HUES6 (cell line): Measurements from ENCODE around the gene TMEM54.
"Not testable (repeated sequence)": the region's sequence is repeated elsewhere in the genome, so short reads cannot be mapped to it uniquely, and the experiment has no call there.

ENCODE experiments used
- H3K27ac ChIP-seq: 2 replicates; pipeline ENCODE4 v1.7.0; 2013; ENCODE audit warnings: low read depth, mild to moderate bottlenecking, low read length, inconsistent platforms
- H3K27me3 ChIP-seq: 2 replicates; pipeline ENCODE4 v1.6.1; 2013; ENCODE audit warnings: low read length; ENCODE audit not compliant: control insufficient read depth, insufficient read depth
- H3K36me3 ChIP-seq: 2 replicates; pipeline ENCODE4 v1.6.1; 2013; ENCODE audit warnings: low read length; ENCODE audit not compliant: control insufficient read depth, insufficient read depth
- H3K4me1 ChIP-seq: 2 replicates; pipeline ENCODE4 v1.6.1; 2013; ENCODE audit warnings: low read length; ENCODE audit not compliant: control insufficient read depth, insufficient read depth
- H3K4me3 ChIP-seq: 2 replicates; pipeline ENCODE4 v1.5.1; 2013; ENCODE audit warnings: low read depth, low read length
- H3K9ac ChIP-seq: one replicate; pipeline ENCODE4 v1.6.1; 2013; ENCODE audit warnings: mild to moderate bottlenecking, low read length
- H3K9me3 ChIP-seq: 2 replicates; pipeline ENCODE4 v1.6.1; 2013; ENCODE audit warnings: low read depth, low read length; ENCODE audit not compliant: control insufficient read depth, insufficient read depth

The TMEM54 gene

DNA sequence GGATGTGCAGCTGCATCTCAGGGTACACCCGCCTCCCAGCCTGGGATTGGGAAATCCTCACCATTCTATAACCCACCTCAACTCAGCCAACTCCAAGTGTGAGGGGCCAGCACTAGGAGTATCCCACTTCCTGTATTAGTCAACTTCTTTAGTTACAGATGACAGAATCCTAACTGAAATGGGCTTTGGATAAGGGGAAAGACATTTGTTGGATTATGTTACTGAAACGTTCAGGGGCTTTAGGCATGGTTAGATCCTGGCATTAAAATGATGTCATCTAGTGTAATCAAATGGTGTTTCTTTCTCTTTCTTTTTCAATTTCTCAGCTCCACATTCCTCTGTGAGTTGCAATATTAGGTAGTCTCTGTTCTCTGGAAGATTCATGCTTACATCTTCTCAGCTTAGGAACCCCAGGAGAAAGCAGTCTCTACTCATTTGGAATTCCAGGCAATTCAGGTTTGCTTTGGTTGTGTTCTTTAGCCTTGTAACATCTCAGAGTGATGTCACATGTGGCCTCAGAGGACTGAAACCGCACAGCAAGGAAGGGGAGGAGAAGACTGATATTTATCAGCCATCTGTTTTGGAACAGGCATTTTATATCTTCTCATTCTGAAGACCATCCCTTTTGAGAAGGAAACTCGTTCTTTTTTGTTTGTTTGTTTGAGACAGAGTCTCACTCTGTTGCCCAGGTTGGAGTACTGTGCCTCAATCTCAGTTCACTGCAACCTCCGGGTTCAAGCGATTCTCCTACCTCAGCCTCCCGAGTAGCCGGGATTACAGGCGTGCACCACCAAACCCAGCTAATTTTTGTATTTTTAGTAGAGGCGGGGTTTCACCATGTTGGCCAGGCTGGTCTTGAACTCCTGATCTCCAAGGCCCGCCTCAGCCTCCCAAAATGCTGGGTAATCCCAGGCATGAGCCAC, 18.9 kb upstream of the TMEM54 start:
- no peaks in the 10 kb centered on the region for H3K36me3 ChIP-seq
- H3K9ac ChIP-seq, result no peak overlapping the region
- H3K9me3 ChIP-seq, result no peaks in the 10 kb centered on the region
- H3K27ac ChIP-seq, result no peak overlapping the region
- H3K4me3 ChIP-seq, result no peak overlapping the region
- peaks cover 28% of the 10 kb centered on the region for H3K27me3 ChIP-seq
- peaks cover 5% of the 10 kb centered on the region for H3K4me1 ChIP-seq

- Histone ChIP-seq H3K36me3 (no peaks in the 10 kb centered on the region), H3K27me3 (peaks cover 10% of the 10 kb centered on the region), H3K9ac (no peak overlapping the region), H3K27ac (no peak overlapping the region), H3K4me3 (no peak overlapping the region), H3K4me1 (no peaks in the 10 kb centered on the region), H3K9me3 (no peaks in the 10 kb centered on the region)
These were observed 17.0 kb upstream of the TMEM54 start for GRCh38 chr1:32918179-32918578.

GRCh38 chr1:32917521-32917920, 16.3 kb upstream of the TMEM54 start:
- H3K27ac ChIP-seq, result no peak overlapping the region
- no peak overlapping the region for H3K9ac ChIP-seq
- H3K4me1 ChIP-seq, result no peaks in the 10 kb centered on the region
- no peak overlapping the region for H3K4me3 ChIP-seq
- no peaks in the 10 kb centered on the region for H3K36me3 ChIP-seq
- H3K27me3 ChIP-seq, result peaks cover 3% of the 10 kb centered on the region; the same call in 1 of the 2 replicates
- H3K9me3 ChIP-seq, result no peaks in the 10 kb centered on the region

DNA sequence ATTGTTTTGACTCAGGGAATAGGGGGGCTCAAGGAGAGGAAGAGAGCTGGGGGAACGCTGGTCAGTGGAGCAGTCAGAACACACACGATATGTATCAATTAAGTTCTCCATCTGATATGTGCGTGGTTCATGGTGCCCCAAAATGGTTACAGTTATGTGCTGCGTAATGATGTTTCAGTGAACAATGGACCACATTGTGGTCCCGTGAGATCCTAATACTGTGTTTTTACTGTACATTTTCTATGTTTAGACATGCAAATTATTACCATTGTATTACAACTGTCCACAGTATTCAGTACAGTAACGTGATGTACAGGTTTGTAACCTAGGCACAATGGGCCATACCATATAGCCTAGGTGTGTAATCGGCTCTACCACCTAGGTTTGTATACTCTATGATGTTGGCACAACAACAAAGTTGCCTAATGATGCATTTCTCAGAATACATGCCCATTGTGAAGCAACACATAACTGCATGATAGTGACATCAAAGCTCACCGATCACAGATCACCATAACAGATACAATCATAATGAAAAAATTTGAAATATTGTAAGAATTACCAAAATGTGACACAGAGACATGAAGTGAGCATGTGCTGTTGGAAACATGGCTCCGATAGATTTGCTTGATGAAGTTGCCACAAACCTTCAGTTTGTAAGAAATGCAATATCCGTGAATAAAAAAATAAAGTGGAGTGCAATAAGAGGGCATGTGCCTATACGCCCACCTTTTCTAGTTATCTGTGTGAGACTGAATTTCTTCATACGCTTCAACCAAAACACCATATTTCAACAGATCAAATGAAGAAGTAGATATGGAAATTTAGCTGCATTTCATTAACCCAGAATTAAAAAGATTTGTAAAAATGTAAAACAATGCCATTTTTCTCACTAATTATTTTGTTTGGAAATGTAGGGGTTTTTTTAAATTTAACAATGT, 14.8 kb upstream of the TMEM54 start:
- H3K36me3 ChIP-seq, result no peaks in the 10 kb centered on the region
- no peaks in the 10 kb centered on the region for H3K9me3 ChIP-seq
- no peak overlapping the region for H3K27ac ChIP-seq
- H3K9ac ChIP-seq, result no peak overlapping the region
- no peaks in the 10 kb centered on the region for H3K4me1 ChIP-seq
- no peak overlapping the region for H3K4me3 ChIP-seq
- no peaks in the 10 kb centered on the region for H3K27me3 ChIP-seq

DNA sequence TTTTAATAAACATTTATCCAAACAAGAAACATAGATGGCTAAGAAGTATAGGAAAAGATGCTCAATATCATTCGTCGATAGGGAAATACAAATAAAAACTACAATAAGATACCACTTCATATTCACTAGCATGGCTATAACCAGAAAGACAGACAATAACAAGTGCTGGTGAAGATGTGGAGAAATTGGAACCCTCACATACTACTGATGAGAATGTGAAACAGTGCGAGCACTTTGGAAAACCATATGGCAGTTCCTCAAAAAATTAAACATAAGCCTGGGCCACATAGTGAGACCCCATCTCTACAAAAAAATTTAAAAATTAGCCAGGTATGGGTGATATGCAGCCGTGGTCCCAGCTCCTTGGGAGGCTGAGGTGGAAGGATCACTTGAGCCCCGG, 9.1 kb upstream of the TMEM54 start:
- Histone ChIP-seq H3K27ac (no peak overlapping the region), H3K4me1 (peaks cover 4% of the 10 kb centered on the region; the same call in 1 of the 2 replicates), H3K9me3 (no peaks in the 10 kb centered on the region), H3K4me3 (no peak overlapping the region), H3K36me3 (no peaks in the 10 kb centered on the region), H3K9ac (no peak overlapping the region), H3K27me3 (no peaks in the 10 kb centered on the region)

GRCh38 chr1:32907435-32907834, 6.2 kb upstream of the TMEM54 start:
- Histone ChIP-seq H3K4me1 (peaks cover 4% of the 10 kb centered on the region; the same call in 1 of the 2 replicates), H3K9ac (no peak overlapping the region), H3K4me3 (no peak overlapping the region), H3K27ac (no peak overlapping the region), H3K9me3 (no peaks in the 10 kb centered on the region), H3K27me3 (peaks cover 10% of the 10 kb centered on the region), H3K36me3 (no peaks in the 10 kb centered on the region)

- H3K4me1 ChIP-seq, result peaks cover 4% of the 10 kb centered on the region; the same call in 1 of the 2 replicates
- peaks cover 17% of the 10 kb centered on the region for H3K27me3 ChIP-seq
- no peaks in the 10 kb centered on the region for H3K36me3 ChIP-seq
- H3K27ac ChIP-seq, result no peak overlapping the region
- no peak overlapping the region for H3K9ac ChIP-seq
- no peak overlapping the region for H3K4me3 ChIP-seq
- no peaks in the 10 kb centered on the region for H3K9me3 ChIP-seq
These were observed 5.5 kb upstream of the TMEM54 start for GRCh38 chr1:32906654-32907053.

GRCh38 chr1:32905588-32905987, 4.4 kb upstream of the TMEM54 start:
- not testable (repeated sequence) for H3K9ac ChIP-seq, H3K9me3 ChIP-seq, H3K27ac ChIP-seq, H3K4me3 ChIP-seq, H3K4me1 ChIP-seq, H3K36me3 ChIP-seq
- peaks cover 26% of the 10 kb centered on the region for H3K27me3 ChIP-seq

GRCh38 chr1:32904797-32905196, 3.6 kb upstream of the TMEM54 start:
- H3K4me3 ChIP-seq, result no peak overlapping the region
- H3K27ac ChIP-seq, result no peak overlapping the region
- H3K4me1 ChIP-seq, result peaks cover 9% of the 10 kb centered on the region; the same call in 1 of the 2 replicates
- H3K9me3 ChIP-seq, result no peaks in the 10 kb centered on the region
- H3K27me3 ChIP-seq, result peaks cover 34% of the 10 kb centered on the region
- no peak overlapping the region for H3K9ac ChIP-seq
- H3K36me3 ChIP-seq, result no peaks in the 10 kb centered on the region

GRCh38 chr1:32903991-32904785, 3.0 kb upstream of the TMEM54 start:
- H3K9ac ChIP-seq, result no peak overlapping the region
- H3K27ac ChIP-seq, result no peak overlapping the region
- no peaks in the 10 kb centered on the region for H3K36me3 ChIP-seq
- H3K4me1 ChIP-seq, result peaks cover 9% of the 10 kb centered on the region; the same call in 1 of the 2 replicates
- H3K9me3 ChIP-seq, result no peaks in the 10 kb centered on the region
- H3K27me3 ChIP-seq, result peaks cover 40% of the 10 kb centered on the region
- no peak overlapping the region for H3K4me3 ChIP-seq
